ENCODE results near the gene PIP5K1B. TPM values are rescaled to one million over a fixed set of nuclear protein-coding genes. Genes with fewer than 3 reads are reported as not detected.

PIP5K1B gene, protein sequence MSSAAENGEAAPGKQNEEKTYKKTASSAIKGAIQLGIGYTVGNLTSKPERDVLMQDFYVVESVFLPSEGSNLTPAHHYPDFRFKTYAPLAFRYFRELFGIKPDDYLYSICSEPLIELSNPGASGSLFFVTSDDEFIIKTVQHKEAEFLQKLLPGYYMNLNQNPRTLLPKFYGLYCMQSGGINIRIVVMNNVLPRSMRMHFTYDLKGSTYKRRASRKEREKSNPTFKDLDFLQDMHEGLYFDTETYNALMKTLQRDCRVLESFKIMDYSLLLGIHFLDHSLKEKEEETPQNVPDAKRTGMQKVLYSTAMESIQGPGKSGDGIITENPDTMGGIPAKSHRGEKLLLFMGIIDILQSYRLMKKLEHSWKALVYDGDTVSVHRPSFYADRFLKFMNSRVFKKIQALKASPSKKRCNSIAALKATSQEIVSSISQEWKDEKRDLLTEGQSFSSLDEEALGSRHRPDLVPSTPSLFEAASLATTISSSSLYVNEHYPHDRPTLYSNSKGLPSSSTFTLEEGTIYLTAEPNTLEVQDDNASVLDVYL
- 5.0 TPM for polyA plus RNA-seq

DNA sequence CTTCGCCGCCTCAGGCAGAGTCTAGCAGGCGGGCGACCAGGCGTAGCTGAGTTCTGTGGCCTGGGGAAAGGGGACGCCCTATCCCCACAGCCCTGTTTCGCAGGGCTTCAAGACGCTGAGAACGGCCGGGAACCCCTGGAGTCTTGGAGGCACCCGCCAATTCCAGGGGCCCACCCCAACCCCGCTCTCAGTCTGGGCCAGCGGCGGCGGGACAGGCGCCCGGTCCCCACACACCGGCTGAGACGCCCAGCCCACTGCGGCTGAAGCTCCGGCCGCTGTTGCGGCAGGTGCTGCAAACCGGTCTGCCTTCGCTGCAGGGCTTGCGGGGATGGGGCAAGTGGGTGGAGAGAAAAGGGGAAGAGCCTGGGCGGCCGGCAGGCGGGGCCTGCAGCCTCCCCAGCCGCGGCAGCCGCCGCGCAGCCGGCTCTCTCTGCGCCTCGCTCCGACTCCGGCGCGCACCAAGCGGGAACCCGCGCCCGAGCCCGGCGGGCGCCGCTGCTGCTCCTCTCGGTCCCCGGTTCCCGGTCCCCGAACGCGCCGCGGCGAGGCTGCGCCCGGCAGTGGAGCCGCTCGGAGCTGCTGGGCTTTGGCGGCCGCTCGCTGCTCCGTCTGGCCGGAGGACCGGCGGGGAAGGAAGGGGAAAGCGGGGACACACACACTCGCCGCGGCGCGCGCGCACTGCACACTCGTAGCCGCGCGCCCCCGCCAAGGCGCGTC is at the start of gene PIP5K1B:
Gene PIP5K1B, plus strand, starts transcription at position 427 of the 717 bp plus-strand sequence. CDS start 117,375 bp downstream, outside the sequence.
- Mint-ChIP-seq H3K9me3 (no peaks in the 10 kb centered on the region), H3K4me3 (peak within 1 kb of the TSS; percentile 88 to 98 (median 94)), H3K27me3 (no peaks in the 10 kb centered on the region), H3K4me1 (peaks cover 28 to 42% (median 36%) of the 10 kb centered on the region in 3 donors), H3K27ac (peak within 1 kb of the TSS; percentile 34 to 88 (median 65)), H3K36me3 (no peaks in the 10 kb centered on the region)

DNA sequence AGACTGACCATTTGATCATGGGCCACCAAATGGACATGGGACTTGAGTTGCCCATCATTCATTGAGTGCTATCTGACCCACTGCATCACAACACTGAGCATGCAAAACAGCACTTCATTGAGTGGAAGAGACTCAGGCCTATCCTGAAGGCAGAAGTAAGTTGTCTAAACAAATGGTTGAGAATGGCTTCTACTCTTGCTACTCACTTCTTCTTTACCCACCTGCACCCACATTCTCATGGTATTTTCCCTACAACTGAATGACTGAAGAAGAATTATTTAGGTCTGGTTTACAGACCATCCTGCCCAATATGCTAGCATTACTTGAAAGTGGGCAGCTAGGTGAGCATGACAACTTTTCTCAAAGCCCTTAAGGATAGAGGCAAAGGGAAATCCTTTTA is 41.0 kb upstream of the PIP5K1B start:
- H3K9me3 Mint-ChIP-seq, result peaks cover 1 to 4% (median 1%) of the 10 kb centered on the region in 3 donors
- H3K4me3 Mint-ChIP-seq, result no peak overlapping the region
- H3K36me3 Mint-ChIP-seq, result no peaks in the 10 kb centered on the region
- H3K4me1 Mint-ChIP-seq, result peaks cover 0 to 6% (median 0%) of the 10 kb centered on the region in 3 donors
- no peaks in the 10 kb centered on the region for H3K27me3 Mint-ChIP-seq
- no peak overlapping the region for H3K27ac Mint-ChIP-seq

DNA sequence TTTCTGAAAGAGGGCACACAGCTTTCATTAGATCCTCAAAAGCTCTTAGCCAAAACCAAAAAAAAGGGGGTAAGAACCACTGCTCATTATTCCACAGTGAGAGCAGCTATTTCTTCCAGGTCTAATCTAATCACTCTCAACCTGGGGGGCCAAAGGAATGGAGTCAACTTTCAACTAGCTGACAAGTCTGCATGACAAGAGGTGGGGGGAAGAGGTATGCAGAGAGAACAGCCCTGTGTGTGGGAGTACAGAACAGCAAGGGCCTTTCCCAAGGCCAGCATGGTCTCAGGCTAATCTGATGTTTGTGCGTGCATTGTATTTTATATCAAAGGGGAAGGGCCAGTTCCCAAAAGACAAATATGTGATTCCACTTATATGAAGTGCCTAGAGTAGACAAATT is 36.9 kb upstream of the PIP5K1B start:
- peaks cover 0 to 17% (median 6%) of the 10 kb centered on the region in 3 donors for H3K4me1 Mint-ChIP-seq
- no peaks in the 10 kb centered on the region for H3K27me3 Mint-ChIP-seq
- H3K9me3 Mint-ChIP-seq, result peaks cover 0 to 1% (median 0%) of the 10 kb centered on the region in 3 donors
- H3K27ac Mint-ChIP-seq, result no peak overlapping the region
- no peaks in the 10 kb centered on the region for H3K36me3 Mint-ChIP-seq
- no peak overlapping the region for H3K4me3 Mint-ChIP-seq

DNA sequence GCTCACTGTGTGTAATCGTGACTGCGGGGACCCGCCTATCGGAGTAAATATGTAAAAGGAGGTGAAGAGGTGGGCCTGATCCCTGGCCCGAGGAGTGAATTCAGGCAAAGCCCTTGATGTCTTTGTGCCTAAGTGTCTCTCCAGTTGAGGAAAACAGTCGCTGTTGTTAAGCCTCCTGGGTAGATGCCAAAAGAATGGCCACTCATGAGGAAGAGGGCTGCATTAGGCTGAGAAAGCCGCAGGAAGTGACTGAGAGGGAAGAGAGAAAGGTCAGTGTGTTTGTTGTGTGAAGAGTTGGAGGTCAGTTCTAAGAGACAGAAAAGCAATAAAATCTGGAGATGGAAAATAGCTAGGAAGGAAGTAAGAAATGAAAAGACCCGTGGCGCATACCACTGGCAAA is 35.8 kb upstream of the PIP5K1B start:
- Mint-ChIP-seq H3K4me1 (peaks cover 0 to 13% (median 11%) of the 10 kb centered on the region in 3 donors), H3K27ac (peak overlapping the region in 1 of 3 donors; percentile 17), H3K36me3 (no peaks in the 10 kb centered on the region), H3K27me3 (no peaks in the 10 kb centered on the region), H3K4me3 (peak overlapping the region in 2 of 4 donors; percentile 59 to 63), H3K9me3 (peaks cover 0 to 1% (median 0%) of the 10 kb centered on the region in 3 donors)

DNA sequence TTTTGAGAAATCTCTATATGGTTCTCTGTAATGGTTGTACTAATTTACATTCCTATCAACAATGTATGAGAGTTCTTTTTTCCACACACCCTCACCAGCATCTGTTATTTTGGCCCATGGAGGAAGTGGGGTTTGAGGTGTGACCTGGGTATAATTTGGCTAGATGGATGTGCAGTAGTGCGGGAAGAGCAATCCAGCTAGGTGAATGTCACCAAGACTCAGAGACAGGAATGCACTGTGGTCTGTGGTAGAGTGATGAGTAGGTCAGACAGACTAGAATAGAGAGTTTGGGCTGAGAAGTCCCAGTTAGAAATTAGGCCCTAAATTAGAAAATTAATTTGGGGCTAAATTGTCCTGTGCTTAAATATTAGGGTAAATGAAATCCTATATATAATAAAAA is 32.8 kb upstream of the PIP5K1B start:
- Mint-ChIP-seq H3K27ac (peak overlapping the region in 1 of 3 donors; percentile 24), H3K4me1 (peaks cover 4 to 16% (median 14%) of the 10 kb centered on the region in 3 donors), H3K4me3 (no peak overlapping the region), H3K36me3 (no peaks in the 10 kb centered on the region), H3K27me3 (peaks cover 3% of the 10 kb centered on the region), H3K9me3 (no peaks in the 10 kb centered on the region)

DNA sequence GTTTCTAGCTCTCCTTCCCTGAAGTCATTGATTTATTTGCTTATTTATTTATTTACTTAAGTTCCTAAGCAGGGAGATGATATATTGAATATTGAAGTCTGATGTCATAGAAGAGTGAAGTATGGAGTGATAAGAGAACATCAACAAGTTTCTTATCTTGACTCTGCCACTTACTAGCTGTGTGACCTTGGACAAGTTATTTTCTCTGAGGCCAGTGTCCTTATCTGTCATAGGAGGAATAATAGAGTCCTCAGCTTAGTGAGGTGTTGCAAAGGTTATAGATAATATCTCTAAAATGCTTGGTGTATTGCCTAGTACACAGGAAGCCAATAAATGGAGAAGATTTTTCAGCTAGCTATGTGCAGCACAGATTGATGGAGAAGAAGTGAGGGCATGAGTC is 32.4 kb upstream of the PIP5K1B start:
- Mint-ChIP-seq H3K36me3 (no peaks in the 10 kb centered on the region), H3K27me3 (peaks cover 3% of the 10 kb centered on the region), H3K9me3 (no peaks in the 10 kb centered on the region), H3K27ac (peak overlapping the region in 1 of 3 donors; percentile 24), H3K4me3 (peak overlapping the region in 1 of 4 donors; percentile 2), H3K4me1 (peaks cover 4 to 16% (median 14%) of the 10 kb centered on the region in 3 donors)

DNA sequence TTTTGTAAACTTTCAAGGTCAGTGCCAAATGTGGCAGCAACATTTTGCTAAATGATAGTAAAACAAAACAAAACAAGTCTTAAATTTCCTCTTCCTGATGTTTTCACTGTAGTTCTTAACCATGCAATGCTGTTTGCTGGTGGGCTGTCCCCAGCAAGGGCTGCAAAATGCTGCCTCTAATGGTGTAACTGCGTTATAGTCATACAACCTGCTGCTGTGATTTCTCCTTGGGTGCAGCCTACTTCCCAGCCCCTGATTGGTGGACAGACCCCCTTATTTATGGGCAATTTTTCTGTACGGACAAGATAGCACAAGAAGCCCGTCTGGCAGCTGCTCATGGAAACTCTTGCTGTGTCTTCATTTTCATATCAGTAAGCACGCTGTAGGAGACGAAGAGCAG is 26.6 kb upstream of the PIP5K1B start:
- Mint-ChIP-seq H3K27ac (no peak overlapping the region), H3K4me1 (peaks cover 11 to 16% (median 14%) of the 10 kb centered on the region in 3 donors), H3K36me3 (no peaks in the 10 kb centered on the region), H3K4me3 (peak overlapping the region in 1 of 4 donors; percentile 76), H3K27me3 (peaks cover 3% of the 10 kb centered on the region), H3K9me3 (no peaks in the 10 kb centered on the region)

DNA sequence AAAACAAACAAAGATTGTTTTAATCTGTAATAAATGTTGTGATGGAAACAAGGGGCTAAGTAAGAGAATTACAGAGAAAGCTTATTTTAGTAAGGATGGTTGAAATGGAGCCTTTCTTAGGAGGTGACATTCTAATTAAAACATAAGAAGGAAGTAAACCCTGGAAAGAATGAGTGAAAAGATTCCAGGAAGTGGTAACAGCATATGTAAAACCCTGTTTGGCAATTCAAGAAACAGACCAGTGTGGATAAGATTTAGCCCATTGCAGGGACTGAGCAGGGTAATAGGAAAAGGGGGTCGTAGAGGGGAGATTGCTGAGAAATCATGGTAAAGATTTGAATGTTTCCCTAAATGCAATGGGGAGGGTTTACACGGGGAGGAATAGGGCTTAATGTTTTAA is 21.6 kb upstream of the PIP5K1B start:
- Mint-ChIP-seq H3K4me1 (peaks cover 14 to 21% (median 19%) of the 10 kb centered on the region in 3 donors), H3K27ac (no peak overlapping the region), H3K9me3 (no peaks in the 10 kb centered on the region)

DNA sequence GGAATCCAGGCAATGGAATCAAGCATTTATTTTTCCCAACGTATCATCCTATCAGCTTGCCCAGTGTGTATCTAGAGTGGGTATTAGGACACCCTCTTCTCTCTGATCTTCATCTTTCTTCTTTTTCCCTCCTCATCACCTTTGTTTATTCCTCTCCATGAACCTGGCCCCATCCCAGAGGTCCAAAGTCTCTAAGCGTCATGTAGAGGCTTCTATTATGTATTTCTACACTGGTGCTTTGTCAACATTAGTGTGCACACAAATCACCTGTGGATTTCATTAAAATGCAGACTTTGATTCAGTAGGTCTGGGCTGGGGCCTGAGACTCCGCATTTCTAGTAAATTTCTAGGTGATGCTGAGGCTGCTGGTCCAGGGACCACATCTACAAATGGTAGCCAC is 19.8 kb upstream of the PIP5K1B start:
- no peaks in the 10 kb centered on the region for H3K27me3 Mint-ChIP-seq
- no peaks in the 10 kb centered on the region for H3K9me3 Mint-ChIP-seq
- no peak overlapping the region for H3K27ac Mint-ChIP-seq
- H3K36me3 Mint-ChIP-seq, result no peaks in the 10 kb centered on the region
- no peak overlapping the region for H3K4me3 Mint-ChIP-seq
- peaks cover 13 to 18% (median 16%) of the 10 kb centered on the region in 3 donors for H3K4me1 Mint-ChIP-seq

More for the DNA sequence above, 21.6 kb upstream of the PIP5K1B start:
- peak overlapping the region in 2 of 4 donors; percentile 2 to 61 for H3K4me3 Mint-ChIP-seq
- H3K36me3 Mint-ChIP-seq, result no peaks in the 10 kb centered on the region
- no peaks in the 10 kb centered on the region for H3K27me3 Mint-ChIP-seq

DNA sequence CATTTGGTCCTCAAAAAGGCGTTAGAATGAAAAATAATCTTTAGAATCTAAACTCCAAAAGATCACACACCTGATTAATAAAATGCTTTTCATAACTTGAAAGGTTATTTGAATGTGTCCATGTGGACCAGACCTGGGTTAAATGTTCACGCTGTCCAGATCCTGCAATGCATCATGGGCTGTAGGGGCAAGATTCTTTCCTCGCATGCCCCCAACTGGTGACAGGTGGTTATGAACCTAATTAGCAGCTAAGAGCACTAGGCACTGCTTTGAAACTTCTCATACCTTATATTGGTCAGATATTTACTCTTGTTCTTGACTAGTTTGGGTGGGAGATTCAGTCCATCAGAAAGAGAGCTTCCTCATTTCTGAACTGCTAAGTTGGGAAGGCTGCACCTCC is 19.3 kb upstream of the PIP5K1B start:
- H3K27me3 Mint-ChIP-seq, result no peaks in the 10 kb centered on the region
- no peak overlapping the region for H3K4me3 Mint-ChIP-seq
- H3K9me3 Mint-ChIP-seq, result no peaks in the 10 kb centered on the region
- no peak overlapping the region for H3K27ac Mint-ChIP-seq
- H3K4me1 Mint-ChIP-seq, result peaks cover 13 to 18% (median 16%) of the 10 kb centered on the region in 3 donors
- no peaks in the 10 kb centered on the region for H3K36me3 Mint-ChIP-seq

DNA sequence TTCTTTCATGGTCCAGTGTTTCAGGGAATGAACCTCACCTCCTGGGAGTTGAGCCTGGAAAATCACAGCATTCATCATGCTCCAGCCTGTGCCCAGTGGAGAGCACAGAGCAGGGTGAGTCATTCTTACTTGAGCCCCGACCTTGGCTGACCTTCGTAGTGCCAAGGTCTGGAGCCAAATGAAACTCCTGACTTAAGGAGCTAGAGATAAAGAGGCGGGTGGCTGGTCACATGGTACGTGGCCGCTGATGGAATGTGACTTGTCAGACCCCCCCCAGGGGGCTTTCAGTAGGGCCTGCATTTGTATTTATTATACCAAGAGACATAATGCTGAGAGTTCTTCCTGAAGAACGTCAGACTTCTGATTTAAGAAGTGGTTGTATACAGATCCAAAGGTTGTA is 15.0 kb upstream of the PIP5K1B start:
- Mint-ChIP-seq H3K27me3 (peaks cover 2% of the 10 kb centered on the region), H3K4me1 (peaks cover 3 to 8% (median 7%) of the 10 kb centered on the region in 3 donors), H3K27ac (no peak overlapping the region), H3K9me3 (no peaks in the 10 kb centered on the region), H3K36me3 (peaks cover 1% of the 10 kb centered on the region), H3K4me3 (no peak overlapping the region)

DNA sequence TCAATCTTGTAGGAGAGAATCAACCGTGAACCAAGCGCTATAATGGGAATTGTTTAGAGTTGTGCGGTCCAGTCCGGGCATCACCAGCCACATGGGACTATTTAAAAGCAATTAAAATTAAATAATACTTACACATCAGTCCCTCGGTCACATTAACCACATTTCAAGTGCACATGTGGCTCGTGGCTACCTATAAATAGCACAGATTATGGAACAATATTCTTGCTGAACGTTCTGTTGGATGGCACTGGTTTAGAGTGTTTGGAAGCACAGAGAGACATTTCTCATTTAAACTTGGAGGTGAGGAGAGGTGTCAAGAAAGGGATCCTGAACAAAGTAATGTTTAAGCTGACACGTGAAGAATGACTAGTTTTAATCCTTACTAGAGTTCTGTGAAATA is 12.5 kb upstream of the PIP5K1B start:
- H3K27me3 Mint-ChIP-seq, result peaks cover 6% of the 10 kb centered on the region
- H3K27ac Mint-ChIP-seq, result no peak overlapping the region
- H3K4me3 Mint-ChIP-seq, result no peak overlapping the region

DNA sequence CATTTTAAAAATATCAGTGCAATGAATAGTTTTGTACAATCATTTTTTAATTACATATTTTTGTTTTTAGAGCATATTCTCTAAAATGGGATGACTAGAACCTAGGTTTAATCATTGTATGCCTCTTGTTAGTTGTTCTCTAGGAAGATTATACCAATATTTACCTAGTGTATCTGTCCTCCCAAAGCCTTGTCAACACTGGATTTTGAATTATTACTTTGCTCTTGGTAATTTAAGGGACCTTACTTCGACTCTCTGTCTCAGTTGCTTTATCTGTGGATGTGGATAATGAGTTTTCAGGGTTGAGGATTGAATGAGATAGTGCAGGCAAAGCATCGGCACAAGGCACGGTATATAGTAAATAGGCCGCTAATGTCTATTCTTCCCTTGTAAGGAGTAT is 10.9 kb upstream of the PIP5K1B start:
- Mint-ChIP-seq H3K9me3 (peaks cover 0 to 2% (median 2%) of the 10 kb centered on the region in 3 donors), H3K4me1 (peaks cover 0 to 3% (median 0%) of the 10 kb centered on the region in 3 donors), H3K27me3 (peaks cover 12% of the 10 kb centered on the region), H3K36me3 (peaks cover 1% of the 10 kb centered on the region), H3K27ac (no peak overlapping the region), H3K4me3 (no peak overlapping the region)

More for the DNA sequence above, 12.5 kb upstream of the PIP5K1B start:
- Mint-ChIP-seq H3K4me1 (peaks cover 0 to 3% (median 0%) of the 10 kb centered on the region in 3 donors), H3K36me3 (peaks cover 1% of the 10 kb centered on the region), H3K9me3 (peaks cover 0 to 2% (median 2%) of the 10 kb centered on the region in 3 donors)

DNA sequence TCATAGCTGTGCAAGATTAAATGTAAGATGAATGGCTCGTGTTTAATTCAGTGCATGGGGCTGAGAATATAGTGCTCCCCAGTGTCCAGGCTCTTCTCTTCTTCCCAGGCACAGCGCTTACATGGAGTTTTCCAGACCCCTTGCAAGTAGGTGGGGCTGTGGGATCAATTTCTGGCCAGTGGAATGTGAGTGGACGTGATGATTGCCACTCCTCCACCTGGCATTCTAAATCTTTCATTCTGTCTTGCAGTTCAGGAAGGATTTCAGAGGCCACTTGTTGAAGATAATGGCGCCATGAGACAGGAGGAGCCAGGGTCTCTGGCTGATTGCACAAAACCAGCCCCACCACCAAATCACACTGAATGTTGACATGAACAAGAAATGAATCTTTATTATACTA is 7.2 kb upstream of the PIP5K1B start:
- Mint-ChIP-seq H3K36me3 (peaks cover 1% of the 10 kb centered on the region), H3K9me3 (peaks cover 0 to 2% (median 2%) of the 10 kb centered on the region in 3 donors), H3K27me3 (peaks cover 10% of the 10 kb centered on the region), H3K4me3 (no peak overlapping the region), H3K4me1 (peaks cover 0 to 3% (median 0%) of the 10 kb centered on the region in 3 donors), H3K27ac (no peak overlapping the region)
